G401 (cell line): Measurements from ENCODE around the gene RNASE1. TPM values are rescaled to one million over a fixed set of nuclear protein-coding genes. Genes with fewer than 3 reads are reported as not detected.
"Not testable (repeated sequence)": the region's sequence is repeated elsewhere in the genome, so short reads cannot be mapped to it uniquely, and the experiment has no call there.

Experiments used
- DNase-seq: peaks from one replicate; pipeline ENCODE4 v3.0.0-alpha.2; 2015; ENCODE audit warnings: low spot score
- in situ Hi-C: cut with HindIII; loops from 2 replicates; pipeline ENCODE4 v1.10.0; 2016; ENCODE audit warnings: low sequenced_read_pairs, mixed read lengths
- total RNA-seq: library from RNA; depleted of rRNA; stranded (reverse); fragments of >200 nt; shearing (Covaris generic); gene quantifications from 2 replicates; pipeline ENCODE4 v1.2.3, GENCODE V29; 2014; rRNA removed

The RNASE1 gene
- 0.85 TPM in 1 of 2 replicates, not detected in the other for total RNA-seq

DNA sequence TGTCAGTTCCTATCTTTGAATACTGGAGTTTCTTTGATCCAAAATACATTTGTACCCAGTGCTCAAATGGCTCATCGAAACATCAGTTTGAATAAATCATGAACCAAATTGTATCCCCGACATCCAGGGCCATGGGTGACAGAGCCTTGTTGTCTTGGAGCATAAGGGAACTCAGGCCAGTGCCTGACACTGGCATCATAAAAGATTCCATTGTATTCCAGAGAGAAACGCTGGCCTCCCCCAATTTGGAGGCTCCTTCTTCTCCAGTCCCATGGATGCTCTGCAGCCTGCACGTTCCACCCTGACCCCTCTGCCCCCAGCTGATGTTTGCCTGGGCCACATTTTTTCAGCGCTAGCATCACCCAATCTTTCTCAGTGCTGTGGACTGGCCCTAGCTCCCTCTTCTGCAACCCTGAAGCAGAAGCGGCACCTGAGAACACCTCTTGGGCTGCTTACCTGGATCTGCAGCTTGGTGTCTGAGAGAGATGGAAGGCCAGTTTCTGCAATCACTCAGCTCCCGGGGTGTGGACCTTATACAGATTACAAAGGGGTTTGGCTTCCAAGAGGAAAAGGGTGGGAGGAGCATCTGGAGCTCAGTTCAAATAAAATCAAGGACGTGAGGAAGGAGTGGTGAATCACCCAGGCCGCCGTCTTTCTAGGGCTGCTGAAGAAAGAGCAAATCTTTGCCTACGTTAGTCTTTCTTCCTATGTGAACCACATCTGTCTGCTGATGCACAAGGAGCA is at the start of gene RNASE1:
RNASE1 (minus strand) TSS at position 504 of the 744 bp plus-strand sequence. CDS start 776 bp downstream, outside the sequence.
- no peak for DNase-seq
- in situ Hi-C loops, result no loop called here

DNA sequence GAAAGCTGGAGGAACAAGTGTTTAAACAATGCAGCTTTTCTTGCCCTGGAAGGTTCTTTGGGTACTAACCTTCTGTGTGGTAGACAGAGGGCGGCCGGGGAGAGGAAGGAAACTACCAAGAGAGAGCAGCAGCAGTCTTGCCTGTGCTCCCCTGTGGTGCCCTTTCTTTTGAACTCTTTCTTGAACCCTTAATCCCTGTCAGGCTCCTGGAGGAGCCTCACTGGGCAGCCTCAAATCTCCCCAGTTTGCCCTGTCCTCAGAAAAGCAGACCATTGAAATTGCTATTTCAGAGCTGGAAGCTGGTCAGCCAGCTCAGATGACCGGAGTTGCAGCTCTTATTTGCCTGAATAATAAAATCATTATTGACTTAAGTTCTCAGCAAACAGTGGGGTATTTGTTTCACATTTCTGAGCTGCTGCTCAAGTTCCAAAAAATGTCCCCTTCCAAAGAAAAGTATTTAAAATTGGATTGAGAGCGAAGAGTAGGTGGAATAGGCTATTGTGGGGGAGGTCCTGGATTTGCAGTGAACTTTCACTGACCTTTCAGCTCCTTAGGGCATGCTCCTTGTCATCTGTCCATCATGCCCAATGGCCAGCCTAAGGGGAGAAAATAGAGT is 46.4 kb upstream of the RNASE1 start:
- in situ Hi-C loops, result no loop called here

GRCh38 chr14:20848316-20848954 is 45.8 kb upstream of the RNASE1 start:
- DNase-seq, result no peak
- in situ Hi-C loops, result no loop called here

More for the DNA sequence above, 46.4 kb upstream of the RNASE1 start:
- peak; percentile 15 for DNase-seq

DNA sequence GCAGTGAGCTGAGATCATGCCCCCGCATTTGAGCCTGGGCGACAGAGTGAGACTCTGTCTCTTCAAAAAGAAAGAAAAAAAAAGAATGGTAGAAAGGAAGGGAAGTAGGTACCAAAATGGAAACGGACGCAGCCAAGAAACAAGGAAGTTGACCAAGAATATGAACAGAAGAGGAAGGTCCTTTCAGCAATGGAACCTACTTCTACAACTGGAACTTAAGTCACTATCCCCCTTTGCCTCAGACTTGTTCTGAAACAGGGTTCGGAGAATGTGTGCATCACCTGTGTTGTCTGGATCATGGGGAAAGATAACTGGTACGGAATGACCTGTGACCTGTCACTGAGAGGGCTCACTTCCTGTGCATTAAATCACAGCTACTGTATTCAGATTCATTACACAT is 43.9 kb upstream of the RNASE1 start:
- DNase-seq, result no peak
- in situ Hi-C loops, result no loop called here

DNA sequence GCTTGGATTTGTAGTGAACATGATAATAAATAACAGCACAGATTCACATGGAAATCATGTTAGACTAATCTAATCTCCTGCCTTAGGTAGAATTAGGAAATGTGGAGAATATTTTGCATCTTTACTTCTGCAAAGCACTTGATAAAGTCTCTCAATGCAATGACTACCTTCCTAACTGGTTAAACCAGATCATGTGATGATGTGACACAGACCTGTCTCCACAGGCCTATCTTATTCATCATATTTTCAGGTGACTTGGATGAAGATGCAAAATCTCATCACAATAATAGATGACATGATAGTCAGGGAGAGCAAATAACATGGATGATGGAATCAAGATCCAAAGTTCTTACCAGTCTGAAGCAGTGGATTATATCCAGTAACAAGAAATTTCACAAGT is 38.5 kb upstream of the RNASE1 start:
- no peak for DNase-seq

DNA sequence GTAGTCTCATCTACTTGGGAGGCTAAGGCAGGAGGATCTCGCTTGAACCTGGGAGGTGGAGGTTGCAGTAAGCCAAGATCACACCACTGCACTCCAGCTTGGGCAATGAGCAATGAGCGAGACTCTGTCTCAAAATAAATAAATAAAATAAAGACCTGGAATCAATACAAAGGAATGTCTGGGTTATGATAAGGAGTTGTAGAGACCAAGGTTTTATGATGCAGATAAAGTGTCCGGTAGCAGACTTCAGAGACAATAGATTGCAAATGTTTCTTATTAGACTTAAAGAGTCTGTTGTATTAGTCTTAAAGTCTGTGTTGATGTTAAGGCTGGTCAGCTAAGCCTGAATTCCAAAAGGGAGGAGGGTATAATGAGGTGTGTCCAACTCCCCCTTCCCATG is 35.2 kb upstream of the RNASE1 start:
- in situ Hi-C loops, result no loop called here
- no peak for DNase-seq

More for the DNA sequence above, 38.5 kb upstream of the RNASE1 start:
- in situ Hi-C loops, result no loop called here

GRCh38 chr14:20836668-20837338 is 34.2 kb upstream of the RNASE1 start:
- DNase-seq, result peak; percentile 30
- in situ Hi-C loops, result no loop called here

- no peak for DNase-seq
- in situ Hi-C loops, result no loop called here
These were observed 32.3 kb upstream of the RNASE1 start for GRCh38 chr14:20834899-20835298.

GRCh38 chr14:20830831-20831230 is 28.2 kb upstream of the RNASE1 start:
- no peak for DNase-seq
- in situ Hi-C loops, result no loop called here

DNA sequence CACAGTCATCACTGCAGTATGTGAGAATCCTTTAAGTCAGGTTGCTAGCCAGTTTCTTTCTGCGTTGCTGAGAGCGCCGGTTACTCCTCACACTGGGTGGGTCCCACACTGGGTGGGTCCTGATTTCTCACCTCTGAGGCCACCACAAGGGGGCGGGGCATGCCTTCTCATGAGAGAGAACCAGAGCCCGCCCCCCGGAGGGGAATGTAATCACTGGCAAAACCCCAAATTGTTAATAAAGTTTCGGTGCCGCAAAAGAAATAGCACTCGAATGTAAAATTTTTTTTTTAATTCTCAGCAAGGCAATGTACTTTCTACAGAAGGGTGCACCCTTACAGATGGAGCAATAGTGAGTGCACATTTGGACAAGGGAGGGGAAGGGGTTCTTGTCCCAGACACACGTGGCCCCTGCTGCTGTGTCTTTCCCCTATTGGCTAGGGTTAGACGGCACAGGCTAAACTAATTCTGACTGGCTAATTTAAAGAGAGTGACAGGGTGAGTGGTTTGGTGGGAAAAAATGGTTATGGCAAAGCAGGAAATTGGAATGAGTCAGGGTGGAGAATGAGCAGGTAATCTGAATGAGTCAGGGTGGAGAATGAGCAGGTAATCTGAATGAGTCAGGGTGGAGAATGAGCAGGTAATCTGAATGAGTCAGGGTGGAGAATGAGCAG is 25.5 kb upstream of the RNASE1 start:
- DNase-seq, in situ Hi-C loops: not testable (repeated sequence)

GRCh38 chr14:20827326-20827725 is 24.7 kb upstream of the RNASE1 start:
- in situ Hi-C loops, result no loop called here
- no peak for DNase-seq

DNA sequence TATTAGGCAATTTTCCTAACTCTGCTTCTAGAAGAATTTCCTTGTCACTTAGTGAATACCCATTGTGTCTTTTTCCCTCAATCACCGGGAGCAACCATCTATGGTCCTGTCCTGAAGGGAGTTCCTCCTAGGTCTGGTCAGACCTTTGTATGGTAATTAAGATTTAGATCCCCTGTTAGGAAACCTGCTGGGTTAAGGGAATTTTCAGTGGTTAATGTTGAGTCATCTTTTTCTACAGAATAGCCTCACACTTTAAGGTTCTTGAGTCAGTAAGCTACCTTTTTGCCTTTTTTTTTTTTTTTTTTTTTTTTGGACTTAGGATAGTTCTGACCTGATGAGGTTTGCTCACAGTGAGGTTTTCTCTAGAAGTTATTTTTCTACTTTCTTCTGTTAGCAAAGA is 24.0 kb upstream of the RNASE1 start:
- in situ Hi-C loops, DNase-seq: not testable (repeated sequence)

- DNase-seq, result no peak
- in situ Hi-C loops, result no loop called here
These were observed 21.2 kb upstream of the RNASE1 start for GRCh38 chr14:20823859-20824258.

- in situ Hi-C loops, result not testable (repeated sequence)
These were observed 19.0 kb upstream of the RNASE1 start for GRCh38 chr14:20821521-20822108.

GRCh38 chr14:20820063-20820904 is 17.6 kb upstream of the RNASE1 start:
- no peak for DNase-seq
- in situ Hi-C loops, result no loop called here

More at GRCh38 chr14:20821521-20822108, 19.0 kb upstream of the RNASE1 start:
- not testable (repeated sequence) for DNase-seq

DNA sequence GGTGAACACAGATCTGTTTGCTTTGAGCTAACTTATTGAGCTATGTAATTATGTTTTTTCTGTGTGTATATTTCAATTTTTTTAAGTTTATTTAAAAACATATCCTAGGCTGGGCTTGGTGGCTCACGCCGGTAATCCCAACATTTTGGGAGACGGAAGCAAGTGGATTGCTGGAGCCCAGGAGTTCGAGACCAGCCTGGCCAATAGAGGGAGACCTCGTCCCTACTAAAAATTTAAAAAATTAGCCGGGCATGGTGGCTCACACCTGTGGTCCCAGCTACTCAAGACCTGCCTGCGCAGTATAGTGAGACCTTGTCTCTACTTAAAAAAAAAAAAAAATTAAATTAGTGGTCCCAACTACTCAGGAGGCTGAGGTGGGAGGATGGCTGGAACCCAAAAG is 16.2 kb upstream of the RNASE1 start:
- no peak for DNase-seq
- in situ Hi-C loops, result no loop called here

DNA sequence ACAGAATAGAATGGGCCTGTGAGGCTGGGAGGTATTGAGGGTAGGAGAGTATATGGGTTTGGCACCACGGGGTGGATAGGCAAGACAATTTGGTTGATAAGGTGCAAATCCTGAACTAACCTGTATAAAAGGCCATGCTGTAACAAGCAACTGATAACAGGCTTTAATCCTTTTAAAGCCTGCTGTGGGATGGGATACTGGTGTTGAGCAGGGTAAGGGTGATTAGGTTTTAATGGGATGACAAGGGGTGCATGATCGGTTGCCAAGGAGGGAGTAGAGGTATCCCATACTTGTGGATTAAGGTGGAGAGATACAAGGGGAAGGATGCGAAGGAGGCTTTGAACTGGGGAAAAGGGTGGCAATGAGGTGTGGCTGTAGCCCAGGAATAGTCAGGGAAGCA is 13.3 kb upstream of the RNASE1 start:
- in situ Hi-C loops, DNase-seq: not testable (repeated sequence)
